Activated effector memory CD4-positive, alpha-beta T cell treated with Interleukin-2 at 50 U/mL for 16 hours (primary cell): ENCODE data around the gene SPOCK2.
"Not testable (repeated sequence)": the region's sequence is repeated elsewhere in the genome, so short reads cannot be mapped to it uniquely, and the experiment has no call there.

Experiments used
- DNase-seq: peaks from one replicate; pipeline ENCODE4 v3.0.0-alpha.2; 2020

The SPOCK2 gene

GRCh38 chr10:72050873-72051272, 37.5 kb downstream of the SPOCK2 start:
- DNase-seq = no peak

GRCh38 chr10:72049969-72050781, 38.2 kb downstream of the SPOCK2 start:
- DNase-seq = no peak

GRCh38 chr10:72049472-72049871, 38.9 kb downstream of the SPOCK2 start:
- no peak for DNase-seq

GRCh38 chr10:72048450-72049124, 39.8 kb downstream of the SPOCK2 start:
- DNase-seq = peak; percentile 80

- no peak for DNase-seq
Measured at GRCh38 chr10:72045586-72045985, 42.8 kb downstream of the SPOCK2 start.

GRCh38 chr10:72044417-72045041, 43.8 kb downstream of the SPOCK2 start:
- no peak for DNase-seq

GRCh38 chr10:72043016-72043834, 45.1 kb downstream of the SPOCK2 start:
- DNase-seq = no peak

- DNase-seq = no peak
Measured at GRCh38 chr10:72041491-72041890, 46.9 kb downstream of the SPOCK2 start.

GRCh38 chr10:72039377-72039776, 49.0 kb downstream of the SPOCK2 start:
- no peak for DNase-seq

- no peak for DNase-seq
Measured at GRCh38 chr10:72038458-72039001, 49.8 kb downstream of the SPOCK2 start.

- no peak for DNase-seq
Measured at GRCh38 chr10:72037811-72038210, 50.5 kb downstream of the SPOCK2 start.

- no peak for DNase-seq
Measured at GRCh38 chr10:72037266-72037665, 51.1 kb downstream of the SPOCK2 start.

GRCh38 chr10:72035252-72035887, 53.0 kb downstream of the SPOCK2 start:
- no peak for DNase-seq

- DNase-seq = no peak
Measured at GRCh38 chr10:72034761-72035160, 53.6 kb downstream of the SPOCK2 start.

GRCh38 chr10:72034040-72034499, 54.3 kb downstream of the SPOCK2 start:
- DNase-seq = no peak

GRCh38 chr10:72032409-72033162, 55.8 kb downstream of the SPOCK2 start:
- DNase-seq = not testable (repeated sequence)

- no peak for DNase-seq
Measured at GRCh38 chr10:72031706-72032105, 56.6 kb downstream of the SPOCK2 start.

- no peak for DNase-seq
Measured at GRCh38 chr10:72030762-72031543, 57.4 kb downstream of the SPOCK2 start.

GRCh38 chr10:72029414-72029813, 58.9 kb downstream of the SPOCK2 start:
- DNase-seq = no peak

GRCh38 chr10:72027498-72027897, 60.9 kb downstream of the SPOCK2 start:
- DNase-seq = no peak
